GM12892 (cell line): ENCODE results near the gene SYNJ2.

ENCODE experiments used
- POLR2A ChIP-seq: IDR thresholded peaks from 2 replicates; pipeline ENCODE4 v1.6.1; 2011; ENCODE audit warnings: low read depth, low read length, control low read depth
- POLR2AphosphoS5 ChIP-seq: IDR thresholded peaks from 2 replicates; pipeline ENCODE4 v1.6.1; 2011; ENCODE audit warnings: low read depth, low read length, control low read depth

DNA sequence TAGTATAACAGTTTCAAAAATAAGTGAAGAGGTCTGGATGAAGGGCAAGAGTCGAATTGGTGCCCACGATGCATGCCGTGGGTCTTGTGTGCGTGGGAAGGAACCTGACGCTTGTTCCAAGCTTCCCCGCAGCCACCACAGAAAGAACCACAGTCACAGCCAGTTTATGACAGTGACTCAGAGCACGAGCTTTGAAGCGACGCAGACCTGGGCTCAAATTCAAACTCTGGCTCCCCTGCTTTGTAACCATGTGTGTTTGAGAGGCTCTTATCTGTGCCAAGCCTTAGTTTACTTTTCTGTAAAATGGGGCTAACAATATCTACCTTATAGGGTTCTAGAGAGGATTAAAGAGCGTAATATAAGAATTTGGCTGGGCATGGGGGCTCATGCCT is 65.5 kb downstream of the SYNJ2 start:
- TF ChIP-seq POLR2AphosphoS5 (no peak), POLR2A (no peak)
